Measurements from ENCODE around the gene CSH1. TPM values are rescaled to one million over a fixed set of nuclear protein-coding genes. Genes with fewer than 3 reads are reported as not detected.
"Not testable (repeated sequence)": the region's sequence is repeated elsewhere in the genome, so short reads cannot be mapped to it uniquely, and the experiment has no call there.

CSH1 gene
- total RNA-seq, 1 donor from 2014 or later, result not detected

DNA sequence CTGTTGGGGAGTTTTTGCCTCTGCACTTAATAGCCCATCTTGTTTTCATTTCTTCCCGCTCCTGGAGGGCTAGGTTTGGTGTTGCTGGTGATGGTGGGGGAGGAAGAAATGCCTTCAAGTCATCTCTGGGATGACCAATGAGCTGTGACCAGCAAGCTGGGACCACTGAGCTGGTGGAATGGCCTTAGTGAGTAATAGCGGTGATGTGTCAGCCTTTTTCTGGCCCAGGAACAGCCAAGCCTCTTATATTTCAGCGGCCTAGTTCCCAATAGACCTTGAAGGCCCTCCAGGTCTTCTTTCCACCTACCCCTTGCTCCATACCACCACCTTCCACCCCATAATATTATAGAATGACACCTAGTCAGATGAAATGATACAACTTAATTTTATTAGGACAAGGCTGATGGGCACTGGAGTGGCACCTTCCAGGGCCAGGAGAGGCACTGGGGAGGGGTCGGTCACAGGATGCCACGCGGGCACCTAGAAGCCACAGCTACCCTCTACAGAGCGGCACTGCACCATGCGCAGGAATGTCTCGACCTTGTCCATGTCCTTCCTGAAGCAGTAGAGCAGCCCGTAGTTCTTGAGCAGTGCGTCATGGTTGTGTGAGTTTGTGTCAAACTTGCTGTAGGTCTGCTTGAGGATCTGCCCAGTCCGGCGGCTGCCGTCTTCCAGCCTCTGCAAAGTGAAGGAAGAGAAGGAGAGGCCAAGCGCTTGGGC, 24.6 kb downstream of the CSH1 start:
- intact Hi-C loops (cut with micrococcal nuclease), result not testable (repeated sequence)

DNA sequence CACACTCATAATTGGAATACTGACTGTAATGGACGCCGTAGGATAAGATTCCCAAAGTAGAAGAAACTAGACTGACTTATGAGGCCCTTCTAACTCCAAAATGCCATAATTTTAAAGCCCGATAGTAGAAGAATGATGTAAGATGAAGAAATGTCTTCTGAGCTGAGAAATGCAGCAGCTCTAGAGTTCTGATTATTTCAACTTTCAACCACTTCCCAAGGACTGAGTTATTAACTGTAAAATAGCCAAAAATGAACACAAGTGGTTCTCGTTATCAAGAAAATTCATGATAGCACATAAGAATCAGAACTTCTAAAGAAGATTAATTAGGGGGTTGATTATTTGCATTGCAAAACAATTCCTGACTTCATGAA, 26.1 kb downstream of the CSH1 start:
- intact Hi-C loops (cut with micrococcal nuclease), result not testable (repeated sequence)

DNA sequence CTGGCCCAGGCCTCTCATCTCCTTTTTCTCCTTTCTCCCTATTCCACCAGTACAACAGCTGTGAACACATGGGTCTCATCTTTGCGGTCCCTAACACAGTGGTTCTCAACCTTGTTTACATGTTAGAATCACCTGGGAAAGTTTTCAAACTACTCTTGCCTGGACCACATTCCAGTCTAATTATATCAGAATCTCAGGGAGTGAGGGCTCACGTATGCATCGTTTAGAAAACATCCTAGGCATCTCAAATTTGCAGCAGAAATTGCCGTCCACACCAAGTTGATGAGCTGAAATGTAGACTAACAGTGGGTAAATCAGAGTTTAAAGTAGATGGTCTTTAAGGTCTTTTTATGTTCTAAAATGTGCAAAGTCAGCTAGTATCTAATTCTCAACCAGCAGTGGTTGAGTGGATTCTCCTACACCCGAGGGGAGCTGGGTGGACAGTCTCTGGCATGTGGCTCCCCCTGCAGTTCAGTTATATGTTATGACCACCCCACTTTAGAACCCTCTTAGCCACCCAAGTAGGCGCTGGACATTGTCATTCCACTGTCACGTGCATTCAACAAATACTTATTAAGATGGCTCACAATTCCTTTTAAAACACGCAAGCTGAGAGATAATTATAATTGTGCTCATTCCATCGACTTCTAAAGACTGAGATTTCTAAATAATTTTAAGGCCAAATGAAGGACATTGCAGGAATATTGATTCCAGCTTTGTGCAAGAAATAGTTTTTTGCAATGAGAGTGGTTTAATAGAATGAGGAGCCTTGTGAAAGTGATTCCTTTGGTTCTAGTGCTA, 26.7 kb downstream of the CSH1 start:
- intact Hi-C loops (cut with micrococcal nuclease), result not testable (repeated sequence)

DNA sequence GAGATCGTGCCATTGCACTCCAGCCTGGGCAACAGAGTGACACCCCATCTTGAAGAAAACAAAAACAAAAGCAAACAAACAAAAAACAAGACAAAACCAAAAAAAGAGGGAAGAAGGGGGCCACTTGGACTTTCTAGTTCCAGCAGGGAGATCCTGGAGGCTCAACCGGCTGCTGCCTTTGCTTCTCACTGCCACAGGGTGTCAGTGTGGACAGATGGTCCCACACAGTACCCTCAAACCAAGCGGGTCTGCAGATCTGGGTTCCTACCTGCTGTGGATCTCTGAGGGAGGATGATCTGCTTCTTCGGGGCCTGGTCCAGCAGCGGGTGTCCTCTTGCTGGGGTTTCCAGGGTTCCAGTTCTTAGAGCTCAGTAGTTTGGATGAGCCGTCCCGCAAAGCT, 29.7 kb downstream of the CSH1 start:
- intact Hi-C loops (cut with micrococcal nuclease), result not testable (repeated sequence)

DNA sequence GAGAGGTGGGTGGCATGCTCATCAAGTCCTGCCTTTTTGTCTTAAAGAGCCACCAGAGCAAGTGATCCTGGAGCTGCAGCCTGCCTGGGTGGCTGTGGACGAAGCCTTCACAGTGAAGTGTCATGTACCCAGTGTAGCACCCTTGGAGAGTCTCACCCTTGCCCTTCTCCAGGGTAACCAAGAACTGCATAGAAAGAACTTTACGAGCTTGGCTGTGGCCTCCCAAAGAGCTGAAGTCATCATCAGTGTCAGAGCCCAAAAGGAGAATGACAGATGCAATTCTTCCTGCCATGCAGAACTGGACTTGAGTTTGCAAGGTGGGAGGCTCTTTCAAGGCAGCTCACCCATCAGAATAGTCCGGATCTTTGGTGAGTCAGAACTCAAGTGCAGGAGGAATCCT, 37.1 kb downstream of the CSH1 start:
- intact Hi-C loops (cut with micrococcal nuclease), result no loop called here

DNA sequence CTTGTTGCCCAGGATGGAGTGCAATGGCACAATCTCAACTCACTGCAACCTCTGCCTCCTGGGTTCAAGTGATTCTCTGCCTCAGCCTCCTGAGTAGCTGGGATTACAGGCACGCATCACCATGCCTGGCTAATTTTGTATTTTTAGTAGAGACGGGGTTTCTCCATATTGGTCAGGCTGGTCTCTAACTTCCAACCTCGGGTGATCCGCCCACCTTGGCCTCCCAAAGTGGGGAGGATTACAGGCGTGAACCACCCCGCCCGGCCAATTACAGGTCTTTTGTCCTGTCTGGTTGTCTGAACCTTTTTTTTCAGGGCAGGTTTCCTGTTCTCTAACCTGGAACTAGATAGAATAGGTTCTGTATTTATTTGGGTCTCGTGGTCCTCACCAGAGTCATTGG, 39.9 kb downstream of the CSH1 start:
- intact Hi-C loops (cut with micrococcal nuclease), result not testable (repeated sequence)

DNA sequence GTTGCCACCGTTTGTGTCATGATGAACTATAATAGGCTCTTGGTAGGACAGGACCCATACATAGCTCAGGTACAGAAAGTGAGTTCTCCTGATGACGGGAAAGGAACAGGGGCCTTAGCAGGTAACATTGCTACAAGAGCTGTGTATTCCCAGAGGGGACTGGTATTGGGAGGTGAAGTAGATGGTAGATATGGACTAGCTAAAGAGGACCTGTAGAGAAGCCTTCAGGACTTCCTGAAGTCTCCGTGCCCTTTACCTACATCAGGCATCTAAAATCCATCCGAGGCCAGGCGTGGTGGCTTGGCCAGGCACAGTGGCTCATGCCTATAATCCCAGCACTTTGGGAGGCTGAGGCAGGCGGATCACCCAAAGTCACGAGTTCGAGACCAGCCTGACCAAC, 41.2 kb downstream of the CSH1 start:
- intact Hi-C loops (cut with micrococcal nuclease), result no loop called here

DNA sequence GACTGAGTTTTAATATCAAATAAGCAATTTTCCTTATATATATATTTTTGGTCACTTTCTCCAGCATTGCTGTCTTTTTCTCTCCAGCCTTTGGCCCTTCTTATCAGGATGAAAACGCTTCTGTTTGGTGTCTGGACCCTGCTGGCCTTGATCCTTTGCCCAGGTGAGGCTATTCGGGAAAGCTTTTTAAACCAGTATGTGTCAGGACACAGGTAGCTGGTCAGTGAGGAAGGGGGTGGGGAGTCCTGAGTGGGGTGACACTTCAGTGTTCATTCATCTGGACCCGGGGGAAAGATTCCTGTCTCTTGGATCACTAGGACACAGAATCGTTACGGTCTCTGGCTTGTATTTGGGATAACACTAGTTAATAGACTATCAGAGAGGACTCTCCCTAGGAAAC, 41.7 kb downstream of the CSH1 start:
- intact Hi-C loops (cut with micrococcal nuclease), result no loop called here

DNA sequence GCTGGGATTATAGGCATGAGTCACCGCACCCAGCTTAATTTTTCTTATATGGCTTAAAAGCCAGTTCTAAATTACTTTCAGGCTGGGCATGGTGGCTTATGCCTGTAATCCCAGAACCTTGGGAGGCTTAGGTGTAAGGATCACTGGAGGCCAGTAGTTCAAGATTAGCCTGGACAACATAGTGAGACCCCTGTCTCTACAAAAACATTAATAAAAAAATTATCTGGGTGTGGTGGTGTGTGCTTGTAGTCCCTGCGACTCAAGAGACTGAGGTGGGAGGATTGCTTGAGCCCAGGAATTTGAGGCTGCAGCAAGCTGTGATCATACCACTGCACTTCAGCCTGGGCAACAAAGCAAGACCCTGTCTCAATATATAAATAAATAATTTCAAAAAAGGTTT, 43.1 kb downstream of the CSH1 start:
- intact Hi-C loops (cut with micrococcal nuclease), result no loop called here

DNA sequence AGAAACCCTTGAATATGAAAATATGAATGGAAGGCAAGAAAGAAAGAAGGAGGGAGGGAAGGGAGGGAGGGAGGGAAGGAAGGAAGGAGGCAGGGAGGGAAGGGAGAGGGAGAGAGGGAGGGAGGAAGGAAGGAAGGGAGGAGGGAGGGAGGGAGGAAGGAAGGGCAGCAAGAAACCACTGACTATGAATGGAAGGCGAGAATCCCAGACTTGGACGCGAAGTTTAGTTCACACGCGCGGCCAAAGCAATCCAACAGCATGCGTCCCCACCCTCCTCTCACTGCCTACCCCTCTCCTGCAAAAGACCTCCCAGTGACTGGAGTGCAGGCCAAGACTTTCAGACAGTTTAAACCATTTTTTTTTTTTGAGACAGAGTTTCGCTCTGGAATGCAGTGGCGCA, 46.0 kb downstream of the CSH1 start:
- intact Hi-C loops (cut with micrococcal nuclease), result no loop called here

DNA sequence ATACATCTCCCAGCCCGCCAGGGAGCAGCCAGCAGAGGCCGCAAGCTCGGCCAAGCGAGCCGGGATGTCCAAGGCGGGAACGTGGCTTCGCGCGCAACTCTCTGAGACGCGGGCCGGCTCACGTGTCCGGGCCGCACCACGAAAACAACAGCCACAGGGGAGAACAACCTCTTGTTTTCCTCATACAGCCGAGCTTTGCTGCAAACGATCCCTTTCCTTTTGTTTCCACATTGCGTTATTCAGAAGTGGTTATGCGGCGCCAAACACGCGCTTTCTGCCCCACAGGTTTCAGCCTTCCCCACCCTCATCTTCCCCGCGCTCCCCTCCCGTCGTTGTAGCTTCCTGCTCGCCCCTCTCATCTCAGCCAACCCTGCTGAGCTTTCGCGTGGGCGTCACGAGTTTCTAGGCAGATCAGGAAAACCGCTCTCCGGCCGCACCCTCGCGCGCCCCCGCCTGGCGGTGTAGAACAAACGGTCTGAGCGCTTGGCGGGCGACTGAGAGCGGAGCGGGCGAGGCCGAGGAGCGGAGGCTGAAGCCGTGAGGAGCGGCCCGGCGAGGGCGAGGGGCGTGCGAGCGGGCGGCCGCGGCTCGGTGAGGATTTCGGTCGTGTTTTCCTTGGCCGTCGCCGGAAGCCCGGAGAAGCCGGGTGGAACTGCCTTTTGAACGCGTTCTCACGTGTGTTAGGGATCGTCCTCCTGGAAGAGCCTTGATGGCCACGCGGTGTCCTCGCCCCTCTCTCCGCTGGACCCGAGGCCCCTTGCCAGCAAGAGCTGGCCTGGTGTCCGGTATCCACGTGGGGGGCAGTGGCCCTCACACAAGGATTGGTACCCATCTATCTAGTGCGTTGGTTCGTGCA, 47.3 kb downstream of the CSH1 start:
- intact Hi-C loops (cut with micrococcal nuclease), result loop anchor here (1.0 to 10.0 kb wide), 2 partner anchors 76 to 1126 kb away; partner anchors contain the start of gene CCDC47

DNA sequence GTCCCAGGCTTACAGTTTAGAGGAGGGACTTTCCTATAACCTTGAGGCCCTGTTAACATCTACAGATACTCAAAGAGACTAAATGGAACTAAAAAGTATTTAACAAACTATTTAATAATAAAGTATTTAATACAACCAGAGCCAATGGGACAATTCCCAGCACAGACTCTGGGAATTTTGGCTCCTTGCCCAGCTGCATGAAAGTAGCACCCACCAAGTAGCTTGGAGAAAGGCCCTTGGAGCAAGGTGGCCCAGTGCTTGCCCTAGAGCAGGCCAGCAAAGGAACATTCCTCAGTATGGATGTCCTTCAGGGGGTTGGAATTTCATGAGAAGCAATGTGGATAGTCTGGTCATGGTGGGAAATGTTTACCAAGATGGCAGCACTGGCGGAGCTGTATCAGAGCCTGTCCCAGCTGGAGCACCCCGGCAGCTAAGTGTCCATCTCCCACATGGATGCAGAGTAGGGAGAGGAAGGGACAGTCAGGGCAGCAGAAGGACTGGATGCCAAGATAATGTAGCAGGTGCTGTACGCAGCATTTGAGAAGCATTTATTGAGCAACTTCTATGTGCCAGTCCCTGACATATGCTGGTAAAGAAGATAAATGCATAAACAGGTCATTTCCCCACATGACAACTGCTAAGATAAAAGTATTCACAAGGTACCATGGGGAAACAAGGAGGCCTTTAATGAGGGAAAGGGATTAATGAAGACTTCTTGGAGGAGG, 48.7 kb downstream of the CSH1 start:
- intact Hi-C loops (cut with micrococcal nuclease), result loop anchor here (10.0 kb wide), 1 partner anchor 1127 kb away; no protein-coding TSS in a partner anchor

DNA sequence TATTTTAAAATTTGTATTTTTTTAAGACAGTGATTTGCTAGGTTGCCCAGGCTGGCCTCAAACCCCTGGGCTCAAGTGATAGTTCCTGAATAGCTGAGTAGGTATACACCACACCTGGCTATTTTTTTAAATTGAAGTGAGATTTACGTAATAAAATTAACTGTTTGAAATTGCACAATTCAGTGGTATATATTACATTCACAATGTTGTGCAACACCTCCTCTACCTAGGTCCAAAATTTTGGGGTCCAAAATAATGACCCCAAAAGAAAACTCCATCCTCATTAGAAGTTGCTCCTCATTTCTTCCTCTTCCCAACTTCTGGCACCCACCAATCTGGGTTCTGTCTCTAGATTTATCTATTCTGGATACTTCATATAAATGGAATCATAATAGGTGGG, 50.9 kb downstream of the CSH1 start:
- intact Hi-C loops (cut with micrococcal nuclease), result loop anchor here (10.0 kb wide), 1 partner anchor 1129 kb away; no protein-coding TSS in a partner anchor

Other genes with a start within 250 kb of the CSH1 start
- 637 and 645 TPM in 2 replicates for gene LIMD2, start 196.4 kb downstream of the CSH1 start, total RNA-seq
- gene STRADA, start 154.8 kb downstream of the CSH1 start, total RNA-seq, result 55.6 and 60.6 TPM in 2 replicates
- 67.0 and 71.2 TPM in 2 replicates for gene CCDC47, start 123.0 kb downstream of the CSH1 start, total RNA-seq
- 132 and 135 TPM in 2 replicates for gene DDX42, start 122.4 kb downstream of the CSH1 start, total RNA-seq
- 165 and 169 TPM in 2 replicates for gene PSMC5, start 69.1 kb downstream of the CSH1 start, total RNA-seq
- 57.7 and 64.8 TPM in 2 replicates for gene FTSJ3, start 68.9 kb downstream of the CSH1 start, total RNA-seq
- 137 and 143 TPM in 2 replicates for gene SMARCD2, start 53.9 kb downstream of the CSH1 start, total RNA-seq
- gene CSH2, start 22.9 kb downstream of the CSH1 start, total RNA-seq, result not detected in 2 replicates
- gene GH2, start 14.6 kb downstream of the CSH1 start, total RNA-seq, result not detected in 2 replicates
- not detected in 2 replicates for gene CSHL1, start 14.7 kb upstream of the CSH1 start, total RNA-seq
- gene GH1, start 22.3 kb upstream of the CSH1 start, total RNA-seq, result not detected in 2 replicates
- 44.8 and 52.5 TPM in 2 replicates for gene CD79B, start 35.8 kb upstream of the CSH1 start, total RNA-seq
- 0.25 and 0.56 TPM in 2 replicates for gene SCN4A, start 76.3 kb upstream of the CSH1 start, total RNA-seq
- gene PRR29, start 101.8 kb upstream of the CSH1 start, total RNA-seq, result 2.2 and 3.0 TPM in 2 replicates
- 69.1 and 70.0 TPM in 2 replicates for gene ICAM2, start 124.1 kb upstream of the CSH1 start, total RNA-seq
- 139 and 143 TPM in 2 replicates for gene ERN1, start 233.6 kb upstream of the CSH1 start, total RNA-seq